ENCODE results near the gene ZC3H14.

- TF ChIP-seq CTCF (IDR thresholded peaks at IDR 0.05), result no peak
- TF ChIP-seq POLR2A (IDR thresholded peaks at IDR 0.05), result no peak
Observed at GRCh38 chr14:88521818-88522217, 41.0 kb upstream of the ZC3H14 start.

Data from heart left ventricle (tissue), 13 donors.